Measurements from ENCODE around the gene SIK3.

Gene SIK3

GRCh38 chr11:117110294-117110950, 12.2 kb upstream of the SIK3 start:
- DNase-seq (ENCODE audit: low read depth): no peak

- DNase-seq (ENCODE audit: low read depth): no peak
These were observed 9.7 kb upstream of the SIK3 start for GRCh38 chr11:117107701-117108590.

- no peak for DNase-seq (ENCODE audit: low read depth)
These were observed 2.3 kb upstream of the SIK3 start for GRCh38 chr11:117100556-117100955.

- DNase-seq (ENCODE audit: low read depth): no peak
These were observed 1.5 kb upstream of the SIK3 start for GRCh38 chr11:117099696-117100095.

GRCh38 chr11:117097389-117098268, 599 bp downstream of the SIK3 start:
- no peak for DNase-seq (ENCODE audit: low read depth)

- no peak for DNase-seq (ENCODE audit: low read depth)
These were observed 1.2 kb downstream of the SIK3 start for GRCh38 chr11:117097014-117097388.

- peak; percentile 67 for DNase-seq (ENCODE audit: low read depth)
These were observed 1.8 kb downstream of the SIK3 start for GRCh38 chr11:117096201-117096991.

- DNase-seq (ENCODE audit: low read depth): no peak
These were observed 2.7 kb downstream of the SIK3 start for GRCh38 chr11:117095284-117096161.

- no peak for DNase-seq (ENCODE audit: low read depth)
These were observed 3.5 kb downstream of the SIK3 start for GRCh38 chr11:117094776-117095175.

GRCh38 chr11:117092951-117093590, 5.2 kb downstream of the SIK3 start:
- DNase-seq (ENCODE audit: low read depth): no peak

GRCh38 chr11:117091753-117092477, 6.3 kb downstream of the SIK3 start:
- DNase-seq (ENCODE audit: low read depth): no peak

- DNase-seq (ENCODE audit: low read depth): no peak
These were observed 8.0 kb downstream of the SIK3 start for GRCh38 chr11:117090111-117090706.

- DNase-seq (ENCODE audit: low read depth): no peak
These were observed 8.5 kb downstream of the SIK3 start for GRCh38 chr11:117089685-117090084.

- no peak for DNase-seq (ENCODE audit: low read depth)
These were observed 10.8 kb downstream of the SIK3 start for GRCh38 chr11:117087446-117087845.

- DNase-seq (ENCODE audit: low read depth): no peak
These were observed 13.2 kb downstream of the SIK3 start for GRCh38 chr11:117084992-117085391.

- no peak for DNase-seq (ENCODE audit: low read depth)
These were observed 15.0 kb downstream of the SIK3 start for GRCh38 chr11:117083011-117083935.

GRCh38 chr11:117081908-117082307, 16.3 kb downstream of the SIK3 start:
- no peak for DNase-seq (ENCODE audit: low read depth)

GRCh38 chr11:117080370-117080769, 17.9 kb downstream of the SIK3 start:
- no peak for DNase-seq (ENCODE audit: low read depth)

Data from GM04503 (cell line).